Trophoblast cell (in vitro differentiated cells and primary cell): ENCODE data around the gene SKI.

ENCODE experiments used
- DNase-seq, 2 donors: peaks; one replicate each; pipeline ENCODE4 v3.0.0-alpha.2; 2016
- H2AFZ ChIP-seq: 2 replicates; pipeline ENCODE4 v1.6.1; 2013; ENCODE audit warnings: low read length, moderate library complexity, mild to moderate bottlenecking; ENCODE audit not compliant: insufficient read depth, poor library complexity
- H2AK5ac ChIP-seq: 2 replicates; pipeline ENCODE4 v1.6.1; 2013; ENCODE audit warnings: mild to moderate bottlenecking, low read length
- H2BK120ac ChIP-seq: 2 replicates; pipeline ENCODE4 v1.6.1; 2013; ENCODE audit warnings: low read length, mild to moderate bottlenecking, moderate library complexity; ENCODE audit not compliant: insufficient read depth, poor library complexity
- H2BK12ac ChIP-seq: 2 replicates; pipeline ENCODE4 v1.6.1; 2013; ENCODE audit warnings: mild to moderate bottlenecking, low read length, moderate library complexity
- H2BK5ac ChIP-seq: 2 replicates; pipeline ENCODE4 v1.6.1; 2013; ENCODE audit warnings: low read length, low read depth, moderate library complexity, mild to moderate bottlenecking; ENCODE audit not compliant: poor library complexity
- H3K14ac ChIP-seq: 2 replicates; pipeline ENCODE4 v1.6.1; 2013; ENCODE audit warnings: mild to moderate bottlenecking, low read length
- H3K18ac ChIP-seq: 2 replicates; pipeline ENCODE4 v1.6.1; 2013; ENCODE audit warnings: mild to moderate bottlenecking, low read length
- H3K23ac ChIP-seq: 2 replicates; pipeline ENCODE4 v1.6.1; 2013; ENCODE audit warnings: low read length
- H3K27ac ChIP-seq: 2 replicates; pipeline ENCODE4 v1.5.1; 2013; ENCODE audit warnings: low read depth, mild to moderate bottlenecking, inconsistent platforms, low read length, moderate library complexity
- H3K27me3 ChIP-seq: 2 replicates; pipeline ENCODE4 v1.6.1; 2013; ENCODE audit warnings: inconsistent platforms, mild to moderate bottlenecking, low read length, moderate library complexity; ENCODE audit not compliant: insufficient read depth
- H3K36me3 ChIP-seq, 2 experiments: 1 replicate in 1 of 2; 2 replicates in 1 of 2; pipeline ENCODE4 v1.6.1; 2013; ENCODE audit warnings: low read length in 2 of 2, mild to moderate bottlenecking in 2 of 2, moderate library complexity in 1 of 2; ENCODE audit not compliant: insufficient read depth in 2 of 2, control insufficient read depth in 1 of 2
- H3K4ac ChIP-seq: 2 replicates; pipeline ENCODE4 v1.6.1; 2013; ENCODE audit warnings: low read depth, mild to moderate bottlenecking, low read length, moderate library complexity
- H3K4me1 ChIP-seq, 2 experiments: 1 replicate in 1 of 2; 2 replicates in 1 of 2; pipeline ENCODE4 v1.6.1; 2013; ENCODE audit warnings: low read length in 2 of 2, mild to moderate bottlenecking in 2 of 2, moderate library complexity in 1 of 2; ENCODE audit not compliant: insufficient read depth in 2 of 2, control insufficient read depth in 1 of 2
- H3K4me2 ChIP-seq: 2 replicates; pipeline ENCODE4 v1.6.1; 2013; ENCODE audit warnings: inconsistent platforms, mild to moderate bottlenecking, low read length, moderate library complexity
- H3K4me3 ChIP-seq: 2 replicates; pipeline ENCODE4 v1.5.1; 2013; ENCODE audit warnings: mild to moderate bottlenecking, low read depth, low read length, inconsistent platforms
- H3K79me1 ChIP-seq: one replicate; pipeline ENCODE4 v1.6.1; 2013; ENCODE audit warnings: low read length
- H3K79me2 ChIP-seq: 2 replicates; pipeline ENCODE4 v1.6.1; 2013; ENCODE audit warnings: low read length, mild to moderate bottlenecking; ENCODE audit not compliant: control insufficient read depth, insufficient read depth, poor library complexity
- H3K9ac ChIP-seq: 2 replicates; pipeline ENCODE4 v1.6.1; 2013; ENCODE audit warnings: mild to moderate bottlenecking, low read length
- H3K9me3 ChIP-seq: 2 replicates; pipeline ENCODE4 v1.6.1; 2013; ENCODE audit warnings: low read depth, mild to moderate bottlenecking, control low read depth, inconsistent platforms, low read length; ENCODE audit not compliant: insufficient read depth
- H4K12ac ChIP-seq: 2 replicates; pipeline ENCODE4 v1.6.1; 2013; ENCODE audit warnings: low read depth, mild to moderate bottlenecking, low read length, moderate library complexity
- H4K8ac ChIP-seq: 2 replicates; pipeline ENCODE4 v1.6.1; 2013; ENCODE audit warnings: low read depth, mild to moderate bottlenecking, low read length, moderate library complexity
- H4K91ac ChIP-seq: one replicate; pipeline ENCODE4 v1.6.1; 2013; ENCODE audit warnings: low read depth, mild to moderate bottlenecking, low read length, moderate library complexity
- WGBS: extraction: QIAGEN DNeasy Blood & Tissue Kit; methylation state at CpG from one replicate; pipeline ENCODE4 v1.1.7; 2013; ENCODE audit warnings: missing lambda C conversion rate; ENCODE audit not compliant: insufficient read length, insufficient coverage; ENCODE audit errors: extremely low coverage; 5-methylcytosine and 5-hydroxymethylcytosine counted together

The SKI gene

GRCh38 chr1:2317230-2318065 lies 89.3 kb downstream of the SKI start:
- H3K18ac ChIP-seq = peak overlapping the region; percentile 8

DNA sequence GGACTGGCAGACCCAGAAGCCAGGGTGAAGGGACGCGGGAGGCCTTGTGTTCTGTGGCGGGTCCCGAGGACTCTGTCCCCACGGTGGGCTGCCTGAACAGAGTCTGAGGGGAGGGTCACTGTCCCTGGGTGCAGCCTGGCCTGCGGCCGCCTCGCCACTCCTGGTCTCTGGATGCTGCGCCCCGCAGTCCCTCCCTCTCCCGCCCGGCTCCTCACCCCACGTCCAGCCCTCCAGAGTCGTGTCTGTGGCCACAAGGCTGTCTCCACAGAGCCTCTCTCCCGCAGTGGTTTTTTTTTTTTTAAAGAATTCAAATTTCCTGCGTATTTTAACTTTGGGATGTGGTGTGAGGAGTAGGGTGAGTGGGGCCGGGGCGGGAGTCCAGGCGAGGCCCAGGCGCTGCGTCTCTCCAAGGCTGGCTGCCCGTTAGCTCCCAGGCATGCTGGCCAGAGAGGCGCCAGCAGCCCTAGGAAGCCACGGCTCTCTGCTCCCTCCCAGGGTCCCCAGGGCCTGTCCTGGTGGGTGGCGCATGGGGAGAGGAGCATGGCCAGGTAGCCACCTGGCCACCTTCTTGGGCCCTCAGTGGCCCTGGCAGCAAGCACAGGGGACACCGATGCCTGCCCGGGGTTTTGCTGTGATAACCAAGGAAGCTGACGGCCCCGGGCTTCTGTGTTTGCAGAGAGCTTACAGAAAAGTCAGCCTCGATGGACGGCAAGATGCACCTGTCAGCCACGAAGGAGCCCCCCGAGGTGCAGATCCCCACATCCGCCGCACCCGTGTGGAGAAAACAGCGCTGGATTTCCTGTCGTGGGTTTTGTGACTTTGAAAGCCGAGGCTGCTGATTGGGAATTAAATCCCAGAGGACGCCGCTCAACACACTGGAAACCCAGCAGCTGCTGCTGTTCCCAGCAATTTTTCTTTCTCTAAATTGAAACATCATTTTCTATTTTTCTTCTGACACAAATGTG lies 90.5 kb downstream of the SKI start:
- Histone ChIP-seq H3K18ac (no peak overlapping the region), H3K79me2 (peaks cover 19% of the 10 kb centered on the region), H3K4me2 (no peak overlapping the region), H3K79me1 (peaks cover 57% of the 10 kb centered on the region), H3K14ac (peak overlapping the region; percentile 54), H3K27ac (no peak overlapping the region), H3K4ac (no peak overlapping the region), H2AFZ (no peak overlapping the region), H3K27me3 (no peaks in the 10 kb centered on the region), H4K91ac (peak overlapping the region; percentile 97), H4K12ac (no peak overlapping the region), H3K36me3 (no peaks in the 10 kb centered on the region), H2BK120ac (peak overlapping the region; percentile 40), H3K4me3 (no peak overlapping the region), H3K4me1 (peaks cover 42 to 53% of the 10 kb centered on the region in 2 experiments), H4K8ac (no peak overlapping the region), H2AK5ac (peak overlapping the region; percentile 78), H3K23ac (no peak overlapping the region), H2BK12ac (peak overlapping the region; percentile 51), H3K9me3 (peaks cover 6% of the 10 kb centered on the region), H2BK5ac (no peak overlapping the region), H3K9ac (no peak overlapping the region)
- no peak for DNase-seq
- no CpG with 5 or more reads among the region's 41 CpGs for WGBS

More at GRCh38 chr1:2317230-2318065, 89.3 kb downstream of the SKI start:
- Histone ChIP-seq H4K8ac (peak overlapping the region; percentile 59), H2BK120ac (peak overlapping the region; percentile 73), H3K27me3 (no peaks in the 10 kb centered on the region), H3K4me1 (peaks cover 44 to 50% of the 10 kb centered on the region in 2 experiments), H2AK5ac (peak overlapping the region; percentile 78), H3K4me3 (no peak overlapping the region), H3K79me2 (peaks cover 14% of the 10 kb centered on the region), H4K12ac (peak overlapping the region; percentile 40), H2BK12ac (peak overlapping the region; percentile 61), H3K79me1 (peaks cover 49% of the 10 kb centered on the region), H4K91ac (peak overlapping the region; percentile 97), H3K9me3 (peaks cover 3% of the 10 kb centered on the region), H3K36me3 (no peaks in the 10 kb centered on the region), H3K14ac (peak overlapping the region; percentile 23), H3K27ac (peak overlapping the region; percentile 65), H2AFZ (peak overlapping the region; percentile 27), H3K23ac (no peak overlapping the region), H3K4ac (no peak overlapping the region), H2BK5ac (no peak overlapping the region), H3K4me2 (no peak overlapping the region), H3K9ac (no peak overlapping the region)
- WGBS = no CpG with 5 or more reads among the region's 32 CpGs
- no peak for DNase-seq

GRCh38 chr1:2319291-2319690 lies 91.2 kb downstream of the SKI start:
- peaks cover 13% of the 10 kb centered on the region for H3K79me2 ChIP-seq
- peak overlapping the region; percentile 21 for H4K91ac ChIP-seq
- peaks cover 6% of the 10 kb centered on the region for H3K9me3 ChIP-seq
- peak overlapping the region; percentile 12 for H2AK5ac ChIP-seq
- H2BK5ac ChIP-seq = no peak overlapping the region
- peaks cover 50% of the 10 kb centered on the region for H3K79me1 ChIP-seq
- H3K18ac ChIP-seq = no peak overlapping the region
- H3K4me3 ChIP-seq = no peak overlapping the region
- no peak overlapping the region for H3K23ac ChIP-seq
- no peak overlapping the region for H2AFZ ChIP-seq
- no peak overlapping the region for H3K4me2 ChIP-seq
- DNase-seq = no peak
- H2BK12ac ChIP-seq = peak overlapping the region; percentile 41
- no peak overlapping the region for H4K12ac ChIP-seq
- no peaks in the 10 kb centered on the region for H3K36me3 ChIP-seq
- no peak overlapping the region for H3K4ac ChIP-seq
- peak overlapping the region; percentile 18 for H3K14ac ChIP-seq
- WGBS = no CpG with 5 or more reads among the region's 21 CpGs
- H3K27ac ChIP-seq = no peak overlapping the region
- peaks cover 36 to 46% of the 10 kb centered on the region in 2 experiments for H3K4me1 ChIP-seq
- H3K9ac ChIP-seq = no peak overlapping the region
- no peak overlapping the region for H4K8ac ChIP-seq
- H3K27me3 ChIP-seq = no peaks in the 10 kb centered on the region
- no peak overlapping the region for H2BK120ac ChIP-seq

DNA sequence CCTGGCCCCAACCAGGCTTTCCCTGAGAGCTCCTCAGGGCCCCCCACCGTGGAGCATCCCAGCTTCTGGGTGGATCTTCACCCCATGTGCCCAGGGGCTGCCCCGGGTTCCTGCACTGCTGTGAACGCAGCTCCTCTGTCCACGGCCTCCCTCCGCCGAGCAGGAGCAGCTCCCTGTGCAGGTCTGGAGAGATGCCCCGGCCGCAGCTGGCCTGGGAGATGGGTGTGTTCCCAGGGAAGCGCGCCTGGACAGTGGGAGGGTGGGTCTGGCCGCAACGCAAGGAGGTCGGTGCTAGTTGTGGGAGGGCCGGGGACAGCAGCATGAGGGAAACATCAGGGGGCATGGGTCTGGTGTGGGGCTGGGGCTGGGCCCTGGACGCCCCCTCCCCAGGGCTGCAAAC lies 91.9 kb downstream of the SKI start:
- H3K18ac ChIP-seq = no peak overlapping the region
- no peak overlapping the region for H3K23ac ChIP-seq
- H3K79me2 ChIP-seq = peaks cover 10% of the 10 kb centered on the region
- no peak overlapping the region for H3K4me2 ChIP-seq
- H2BK5ac ChIP-seq = no peak overlapping the region
- H3K4me3 ChIP-seq = no peak overlapping the region
- H2BK12ac ChIP-seq = no peak overlapping the region
- H3K4ac ChIP-seq = no peak overlapping the region
- no peaks in the 10 kb centered on the region for H3K36me3 ChIP-seq
- H2AK5ac ChIP-seq = no peak overlapping the region
- H3K27me3 ChIP-seq = no peaks in the 10 kb centered on the region
- peaks cover 8% of the 10 kb centered on the region for H3K9me3 ChIP-seq
- peaks cover 47% of the 10 kb centered on the region for H3K79me1 ChIP-seq
- no peak overlapping the region for H3K9ac ChIP-seq
- H3K14ac ChIP-seq = no peak overlapping the region
- H4K8ac ChIP-seq = no peak overlapping the region
- no peak for DNase-seq
- no peak overlapping the region for H4K91ac ChIP-seq
- H2AFZ ChIP-seq = no peak overlapping the region
- no peak overlapping the region for H2BK120ac ChIP-seq
- H3K4me1 ChIP-seq = peaks cover 40 to 46% of the 10 kb centered on the region in 2 experiments
- no peak overlapping the region for H4K12ac ChIP-seq
- H3K27ac ChIP-seq = no peak overlapping the region
- no CpG with 5 or more reads among the region's 15 CpGs for WGBS
